Neuronal stem cell (in vitro differentiated cells): Measurements from ENCODE around the gene PCED1A.

Source experiments
- DNase-seq: peaks from one replicate; pipeline ENCODE4 v3.0.0-alpha.2; 2013; ENCODE audit warnings: low spot score
- H2AFZ ChIP-seq: one replicate; pipeline ENCODE4 v1.6.1; 2013; ENCODE audit warnings: mild to moderate bottlenecking, low read length, inconsistent platforms
- H2AK5ac ChIP-seq: 2 replicates; pipeline ENCODE4 v1.6.1; 2013; ENCODE audit warnings: low read depth, mild to moderate bottlenecking, inconsistent platforms, low read length, moderate library complexity, mixed read lengths
- H2BK120ac ChIP-seq: 2 replicates; pipeline ENCODE4 v1.6.1; 2013; ENCODE audit warnings: low read depth, mild to moderate bottlenecking, inconsistent platforms, low read length, moderate library complexity, mixed read lengths
- H2BK12ac ChIP-seq: one replicate; pipeline ENCODE4 v1.6.1; 2013; ENCODE audit warnings: low read length, inconsistent platforms
- H2BK15ac ChIP-seq: 2 replicates; pipeline ENCODE4 v1.6.1; 2013; ENCODE audit warnings: mild to moderate bottlenecking, low read length, inconsistent platforms, mixed read lengths
- H2BK5ac ChIP-seq: one replicate; pipeline ENCODE4 v1.6.1; 2013; ENCODE audit warnings: inconsistent platforms, mild to moderate bottlenecking, low read length, moderate library complexity
- H3K14ac ChIP-seq: one replicate; pipeline ENCODE4 v1.6.1; 2013; ENCODE audit warnings: low read length, inconsistent platforms
- H3K18ac ChIP-seq: 2 replicates; pipeline ENCODE4 v1.6.1; 2013; ENCODE audit warnings: low read length, inconsistent platforms
- H3K23ac ChIP-seq: 2 replicates; pipeline ENCODE4 v1.6.1; 2013; ENCODE audit warnings: low read depth, mild to moderate bottlenecking, mixed read lengths, low read length, inconsistent platforms; ENCODE audit not compliant: poor library complexity
- H3K27ac ChIP-seq: replicated peaks from 3 replicates; pipeline ENCODE4 v1.5.1; 2013; ENCODE audit warnings: low read length, inconsistent platforms
- H3K27me3 ChIP-seq, 3 experiments: 2 replicates each; pipeline ENCODE4 v1.6.1; 2013; ENCODE audit warnings: low read length in 3 of 3, mild to moderate bottlenecking in 2 of 3, inconsistent platforms in 1 of 3, low read depth in 1 of 3, mixed read lengths in 1 of 3, moderate library complexity in 1 of 3; ENCODE audit not compliant: control insufficient read depth in 3 of 3, insufficient read depth in 3 of 3
- H3K36me3 ChIP-seq, 2 donors: replicated peaks in 1 of 2; 2 replicates each; pipeline ENCODE4 v1.6.1; 2013; ENCODE audit warnings: low read length in 2 of 2; ENCODE audit not compliant: control insufficient read depth in 2 of 2, insufficient read depth in 2 of 2
- H3K4ac ChIP-seq: 2 replicates; pipeline ENCODE4 v1.6.1; 2013; ENCODE audit warnings: inconsistent platforms, mild to moderate bottlenecking, low read length, moderate library complexity
- H3K4me1 ChIP-seq, 2 donors: 1 replicate in 1 of 2; 2 replicates in 1 of 2; pipeline ENCODE4 v1.6.1; 2013; ENCODE audit warnings: low read length in 2 of 2, low read depth in 1 of 2; ENCODE audit not compliant: control insufficient read depth in 2 of 2, insufficient read depth in 1 of 2
- H3K4me2 ChIP-seq: one replicate; pipeline ENCODE4 v1.6.1; 2013; ENCODE audit warnings: mild to moderate bottlenecking, low read length, inconsistent platforms; ENCODE audit not compliant: insufficient read depth, poor library complexity, severe bottlenecking
- H3K4me3 ChIP-seq, 2 donors: 2 replicates each; pipeline ENCODE4 v1.5.1; 2013; ENCODE audit warnings: low read length in 2 of 2, mild to moderate bottlenecking in 2 of 2, inconsistent platforms in 1 of 2, moderate library complexity in 1 of 2
- H3K79me1 ChIP-seq: one replicate; pipeline ENCODE4 v1.6.1; 2013; ENCODE audit warnings: low read depth, mild to moderate bottlenecking, inconsistent platforms, low read length, moderate library complexity
- H3K9ac ChIP-seq: one replicate; pipeline ENCODE4 v1.6.1; 2013; ENCODE audit warnings: mild to moderate bottlenecking, low read depth, low read length, inconsistent platforms; ENCODE audit not compliant: poor library complexity
- H3K9me3 ChIP-seq, 2 donors: replicated peaks in 1 of 2; 2 replicates each; pipeline versions ENCODE3 to v1.6.1; 2013; ENCODE audit warnings: low read length in 2 of 2, mild to moderate bottlenecking in 2 of 2, inconsistent platforms in 1 of 2, low read depth in 1 of 2, mixed read lengths in 1 of 2, moderate library complexity in 1 of 2; ENCODE audit not compliant: control insufficient read depth in 2 of 2, insufficient read depth in 1 of 2
- H4K8ac ChIP-seq: one replicate; pipeline ENCODE4 v1.6.1; 2013; ENCODE audit warnings: low read depth, mild to moderate bottlenecking, inconsistent platforms, low read length, moderate library complexity
- H4K91ac ChIP-seq: one replicate; pipeline ENCODE4 v1.6.1; 2013; ENCODE audit warnings: low read length, low read depth, mild to moderate bottlenecking, inconsistent platforms; ENCODE audit not compliant: poor library complexity
- WGBS, 2 donors: extraction: QIAGEN DNeasy Blood & Tissue Kit; methylation state at CpG; one replicate each; pipeline ENCODE4 v1.1.7; 2013; ENCODE audit warnings: missing lambda C conversion rate in 2 of 2, mixed read lengths in 1 of 2; ENCODE audit not compliant: insufficient read length in 2 of 2, insufficient replicate concordance in 1 of 2; ENCODE audit errors: extremely low coverage in 2 of 2; 5-methylcytosine and 5-hydroxymethylcytosine counted together

Gene PCED1A

GRCh38 chr20:2859330-2860121, 19.1 kb upstream of the PCED1A start:
- no peak overlapping the region for H2BK12ac ChIP-seq
- H3K23ac ChIP-seq: no peak overlapping the region
- H3K79me1 ChIP-seq: no peaks in the 10 kb centered on the region
- no peak overlapping the region for H4K8ac ChIP-seq
- H3K27ac ChIP-seq: no peak overlapping the region
- WGBS, 2 donors: no CpG with 5 or more reads among the region's 4 CpGs
- H2BK5ac ChIP-seq: no peak overlapping the region
- no peak overlapping the region for H2BK15ac ChIP-seq
- H3K4me1 ChIP-seq: no peaks in the 10 kb centered on the region
- H2BK120ac ChIP-seq: no peak overlapping the region
- no peak overlapping the region for H3K4me3 ChIP-seq
- H3K36me3 ChIP-seq: peaks cover 15 to 38% of the 10 kb centered on the region in 2 donors
- no peaks in the 10 kb centered on the region for H3K9me3 ChIP-seq
- H3K14ac ChIP-seq: no peak overlapping the region
- no peak overlapping the region for H2AK5ac ChIP-seq
- H3K18ac ChIP-seq: no peak overlapping the region
- no peak for DNase-seq
- H4K91ac ChIP-seq: no peak overlapping the region
- H3K27me3 ChIP-seq: no peaks in the 10 kb centered on the region
- no peak overlapping the region for H3K4ac ChIP-seq
- no peak overlapping the region for H3K4me2 ChIP-seq
- H2AFZ ChIP-seq: no peak overlapping the region
- peak overlapping the region; percentile 13 for H3K9ac ChIP-seq

DNA sequence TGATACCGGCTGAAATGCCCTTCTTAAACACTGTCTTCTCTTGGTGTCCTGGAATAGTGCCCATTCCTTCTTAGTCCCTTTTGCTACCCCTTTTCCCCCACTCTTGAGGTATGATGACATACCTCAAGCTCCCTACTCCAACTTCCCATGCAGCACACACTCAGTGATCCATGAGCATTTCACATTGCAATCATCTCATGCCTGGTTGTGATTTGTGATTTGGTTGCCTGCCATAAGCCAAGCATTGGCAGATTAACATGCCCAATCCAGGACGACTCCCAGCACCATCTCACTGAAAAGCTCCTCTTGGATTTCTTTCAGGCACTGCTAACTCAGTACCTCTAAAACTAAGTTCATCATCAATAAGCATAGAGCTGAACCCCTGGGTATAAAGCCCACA, 18.1 kb upstream of the PCED1A start:
- no peak overlapping the region for H3K23ac ChIP-seq
- no peaks in the 10 kb centered on the region for H3K79me1 ChIP-seq
- no peak overlapping the region for H3K27ac ChIP-seq
- H2BK15ac ChIP-seq: no peak overlapping the region
- H3K18ac ChIP-seq: no peak overlapping the region
- H3K4me3 ChIP-seq: no peak overlapping the region
- H2AFZ ChIP-seq: no peak overlapping the region
- no peak overlapping the region for H2BK120ac ChIP-seq
- no peak overlapping the region for H2AK5ac ChIP-seq
- H3K9ac ChIP-seq: no peak overlapping the region
- no peak overlapping the region for H2BK12ac ChIP-seq
- H3K14ac ChIP-seq: no peak overlapping the region
- no peak overlapping the region for H4K91ac ChIP-seq
- H3K9me3 ChIP-seq: no peaks in the 10 kb centered on the region
- WGBS, 2 donors: no CpG with 5 or more reads among the region's 2 CpGs
- peaks cover 14 to 30% of the 10 kb centered on the region in 2 donors for H3K36me3 ChIP-seq
- no peak overlapping the region for H3K4ac ChIP-seq
- H4K8ac ChIP-seq: no peak overlapping the region
- no peak overlapping the region for H2BK5ac ChIP-seq
- H3K4me1 ChIP-seq: no peaks in the 10 kb centered on the region
- H3K27me3 ChIP-seq: no peaks in the 10 kb centered on the region
- no peak overlapping the region for H3K4me2 ChIP-seq
- DNase-seq: no peak

DNA sequence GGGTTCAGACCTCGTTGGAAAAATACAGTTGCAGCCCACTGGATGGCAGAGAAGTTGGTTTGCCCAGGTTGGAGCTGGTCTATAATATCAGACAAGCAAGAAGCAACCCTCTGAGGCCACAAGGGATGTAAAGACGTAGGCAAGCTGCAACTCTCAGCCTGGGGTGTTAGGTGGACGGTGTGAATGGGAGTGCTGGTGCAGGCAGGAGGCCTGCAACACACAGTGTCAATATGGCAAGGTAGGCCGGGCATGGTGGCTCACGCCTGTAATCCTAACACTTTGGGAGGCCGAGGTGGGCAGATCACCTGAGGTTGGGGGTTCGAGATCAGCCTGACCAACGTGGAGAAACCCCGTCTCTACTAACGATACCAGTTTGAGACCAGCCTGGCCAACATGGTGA, 10.6 kb upstream of the PCED1A start:
- Histone ChIP-seq H3K4me2 (no peak overlapping the region), H3K79me1 (no peaks in the 10 kb centered on the region), H2BK120ac (no peak overlapping the region), H3K9me3 (no peaks in the 10 kb centered on the region), H2AK5ac (no peak overlapping the region), H3K18ac (no peak overlapping the region), H2AFZ (no peak overlapping the region), H4K91ac (no peak overlapping the region), H3K27ac (no peak overlapping the region), H2BK5ac (no peak overlapping the region), H3K4me1 (peaks cover 2 to 4% of the 10 kb centered on the region in 2 donors), H4K8ac (no peak overlapping the region), H3K27me3 (no peaks in the 10 kb centered on the region), H3K14ac (no peak overlapping the region), H2BK15ac (no peak overlapping the region), H3K9ac (no peak overlapping the region), H3K4ac (no peak overlapping the region), H3K36me3 (peaks cover 0 to 1% of the 10 kb centered on the region in 2 donors), H3K4me3 (no peak overlapping the region), H3K23ac (no peak overlapping the region), H2BK12ac (no peak overlapping the region)
- DNase-seq: no peak
- no CpG with 5 or more reads among the region's 10 CpGs for WGBS, 2 donors

DNA sequence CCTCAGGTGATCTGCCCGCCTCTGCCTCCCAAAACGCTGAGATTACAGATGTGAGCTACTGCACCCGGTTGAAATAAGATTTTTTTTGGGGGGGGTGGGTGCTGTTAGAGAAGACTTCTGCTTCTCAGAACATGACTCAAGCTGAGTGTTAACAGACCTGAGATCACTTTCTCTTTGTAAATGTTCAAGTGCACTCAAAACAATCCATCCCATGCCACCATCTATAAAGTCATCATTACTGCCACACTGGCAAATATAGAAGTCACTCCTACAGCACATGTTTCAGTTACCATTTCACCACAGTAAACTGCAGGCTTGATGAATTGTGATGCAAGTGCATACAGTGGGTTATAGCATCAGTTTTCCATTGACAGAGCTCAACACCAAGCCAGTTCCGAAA, 9.1 kb upstream of the PCED1A start:
- H3K9ac ChIP-seq: no peak overlapping the region
- no peak overlapping the region for H3K23ac ChIP-seq
- H2BK15ac ChIP-seq: no peak overlapping the region
- H3K27me3 ChIP-seq: no peaks in the 10 kb centered on the region
- no peak overlapping the region for H2BK120ac ChIP-seq
- no CpG with 5 or more reads among the region's 4 CpGs for WGBS, 2 donors
- H3K4me1 ChIP-seq: peaks cover 2 to 6% of the 10 kb centered on the region in 2 donors
- H2AFZ ChIP-seq: no peak overlapping the region
- H3K18ac ChIP-seq: no peak overlapping the region
- H3K4me2 ChIP-seq: no peak overlapping the region
- no peak overlapping the region for H2BK12ac ChIP-seq
- no peak overlapping the region for H4K91ac ChIP-seq
- no peak overlapping the region for H3K4ac ChIP-seq
- no peak overlapping the region for H2AK5ac ChIP-seq
- no peak overlapping the region for H4K8ac ChIP-seq
- H3K14ac ChIP-seq: no peak overlapping the region
- H3K79me1 ChIP-seq: no peaks in the 10 kb centered on the region
- DNase-seq: no peak
- H3K36me3 ChIP-seq: peaks cover 0 to 1% of the 10 kb centered on the region in 2 donors
- no peak overlapping the region for H3K4me3 ChIP-seq
- no peak overlapping the region for H2BK5ac ChIP-seq
- no peaks in the 10 kb centered on the region for H3K9me3 ChIP-seq
- no peak overlapping the region for H3K27ac ChIP-seq
